HepG2 (cell line): Measurements from ENCODE around the gene COL26A1. TPM values are rescaled to one million over a fixed set of nuclear protein-coding genes. Genes with fewer than 3 reads are reported as not detected.

Experiments
- ATAC-seq: fragments of 200-7000 bp; cut with Tn5 transposase; 3 replicates; pipeline ENCODE4 v1.9.1; 2020; ENCODE audit warnings: mild to moderate bottlenecking, moderate library complexity
- BruUV-seq: library from RNA; stranded (reverse); fragments of 400-500 nt; replicated peaks from 2 replicates; lab custom pipeline; 2021; lab: Mats Ljungman, UMichigan
- CTCF ChIA-PET: fragments of 300-600 bp; formaldehyde crosslinking; extraction: SDS; loops from one replicate; lab custom pipeline; 2021; ENCODE audit warnings: low total read pairs, inconsistent platforms, low intra/inter-chr PET ratio; lab: Yijun Ruan, JAX
- POLR2A ChIA-PET: fragments of 350-600 bp; sonication (Branson Sonifier 250); formaldehyde crosslinking; loops from one replicate; lab custom pipeline; 2020; ENCODE audit warnings: antibody characterized with exemption, inconsistent platforms; lab: Yijun Ruan, JAX
- DNase-seq: peaks from one replicate; pipeline ENCODE4 v3.0.0-alpha.2; 2015; ENCODE audit warnings: low spot score
- FAIRE-seq: peaks from 3 replicates; lab custom pipeline; 2011; peaks lifted over from hg19 to GRCh38; lab: Jason Lieb, UNC
- H2AFZ ChIP-seq: one replicate; pipeline ENCODE4 v1.6.1; 2011; ENCODE audit warnings: low read length, inconsistent platforms
- H3K27ac ChIP-seq: fragments of 300-600 bp; 3 replicates; pipeline ENCODE4 v1.8.0; 2011; ENCODE audit warnings: mixed run types, mild to moderate bottlenecking, mixed read lengths, low read length, inconsistent platforms; ENCODE audit not compliant: insufficient read depth; ENCODE audit errors: extremely low read length
- H3K27me3 ChIP-seq, 2 experiments: fragments of 200-600 bp in 1 of 2; 2 replicates in 1 of 2; 3 replicates in 1 of 2; pipeline versions ENCODE4 v1.6.0 to v1.8.0; 2011; ENCODE audit warnings: low read length in 2 of 2, mild to moderate bottlenecking in 2 of 2, moderate library complexity in 2 of 2, inconsistent platforms in 1 of 2; ENCODE audit not compliant: insufficient read depth in 2 of 2, control insufficient read depth in 1 of 2
- H3K36me3 ChIP-seq, 2 experiments: fragments of 200-600 bp in 1 of 2; replicated peaks in 1 of 2; 2 replicates in 1 of 2; 3 replicates in 1 of 2; pipeline versions ENCODE4 v1.5.1 to v1.8.0; 2011; ENCODE audit warnings: low read length in 2 of 2, inconsistent platforms in 1 of 2; ENCODE audit not compliant: insufficient read depth in 2 of 2, control insufficient read depth in 1 of 2
- H3K4me1 ChIP-seq: 2 replicates; pipeline ENCODE4 v1.5.1; 2012; ENCODE audit warnings: low read length, inconsistent platforms; ENCODE audit not compliant: insufficient read depth
- H3K4me2 ChIP-seq: 2 replicates; pipeline ENCODE4 v1.6.0; 2011; ENCODE audit warnings: low read depth, low read length, inconsistent platforms
- H3K4me3 ChIP-seq, 3 experiments: fragments of 200-600 bp in 1 of 3; sonication (generic), shearing (Covaris generic) in 1 of 3; replicated peaks in 1 of 3; 2 replicates each; pipeline ENCODE4 v1.5.1; 2011 to 2016; ENCODE audit warnings: low read length in 3 of 3, inconsistent platforms in 2 of 3, low read depth in 2 of 3, mild to moderate bottlenecking in 2 of 3, control low read depth in 1 of 3, mixed read lengths in 1 of 3; ENCODE audit not compliant: insufficient read depth in 1 of 3
- H3K79me2 ChIP-seq: one replicate; pipeline ENCODE4 v1.6.1; 2011; ENCODE audit warnings: low read length, inconsistent platforms; ENCODE audit not compliant: insufficient read depth
- H3K9ac ChIP-seq: 2 replicates; pipeline ENCODE4 v1.6.0; 2011; ENCODE audit warnings: mild to moderate bottlenecking, low read depth, low read length, inconsistent platforms; ENCODE audit not compliant: insufficient read depth
- H3K9me3 ChIP-seq: 2 replicates; pipeline ENCODE4 v1.5.1; 2012; ENCODE audit warnings: mild to moderate bottlenecking, low read length
- H4K20me1 ChIP-seq: 2 replicates; pipeline ENCODE4 v1.6.0; 2011; ENCODE audit warnings: inconsistent platforms, mild to moderate bottlenecking, low read length, moderate library complexity; ENCODE audit not compliant: insufficient read depth
- ATAD3A ChIP-seq: sonication (generic); formaldehyde crosslinking; IDR thresholded peaks from 2 replicates; pipeline ENCODE4 v1.4.0; 2020; ENCODE audit warnings: missing genetic modification reagents
- ATF7 ChIP-seq, 2 experiments: fragments of 450-650 bp in 1 of 2; sonication (generic) in 1 of 2; formaldehyde crosslinking in 1 of 2; IDR thresholded peaks; 2 replicates each; pipeline versions ENCODE4 v1.4.0 to v1.6.1; 2016 to 2020; ENCODE audit warnings: antibody characterized with exemption in 1 of 2, mild to moderate bottlenecking in 1 of 2, missing genetic modification reagents in 1 of 2
- GABPA ChIP-seq, 2 experiments: IDR thresholded peaks; 2 replicates each; pipeline ENCODE4 v1.6.1; 2011 to 2016; ENCODE audit warnings: low read depth in 2 of 2, low read length in 1 of 2, missing biosample characterization in 1 of 2, missing genetic modification characterization in 1 of 2
- TERF1 ChIP-seq: sonication (generic); formaldehyde crosslinking; IDR thresholded peaks from 2 replicates; pipeline ENCODE4 v1.8.0; 2022; ENCODE audit warnings: mild to moderate bottlenecking, missing genetic modification reagents, moderate library complexity
- ZBED4 ChIP-seq: sonication (generic); formaldehyde crosslinking; IDR thresholded peaks from 2 replicates; pipeline ENCODE4 v1.4.0; 2020; ENCODE audit warnings: missing genetic modification reagents, borderline replicate concordance
- ZNF33B ChIP-seq: sonication (generic); formaldehyde crosslinking; IDR thresholded peaks from 2 replicates; pipeline ENCODE4 v1.5.1; 2020; ENCODE audit warnings: mild to moderate bottlenecking, missing genetic modification reagents
- ZNF720 ChIP-seq: sonication (generic); formaldehyde crosslinking; IDR thresholded peaks from 2 replicates; pipeline ENCODE4 v1.4.0; 2020; ENCODE audit warnings: missing genetic modification reagents
- ZNF788 ChIP-seq: sonication (generic); formaldehyde crosslinking; IDR thresholded peaks from 2 replicates; pipeline ENCODE4 v1.5.0; 2020; ENCODE audit warnings: mild to moderate bottlenecking, missing genetic modification reagents, borderline replicate concordance
- ZSCAN22 ChIP-seq: sonication (generic); formaldehyde crosslinking; IDR thresholded peaks from 2 replicates; pipeline ENCODE4 v1.4.0; 2020; ENCODE audit warnings: mild to moderate bottlenecking, missing genetic modification reagents
- WGBS: methylation state at CpG from one replicate; pipeline ENCODE4 v1.1.6; 2017; ENCODE audit warnings: low lambda C conversion rate; 5-methylcytosine and 5-hydroxymethylcytosine counted together
- in situ Hi-C: cut with HindIII; loops from 2 replicates; pipeline ENCODE4 v1.10.0; 2017; ENCODE audit warnings: low pct_unique_long_range_greater_than_20kb; ENCODE audit not compliant: extremely low pct_ligation_motif_present
- intact Hi-C: fragments of 100-400 bp; cut with micrococcal nuclease; formaldehyde crosslinking; loops from one replicate; pipeline ENCODE4 v1.10.0; 2022; ENCODE audit not compliant: unreplicated experiment
- polyA plus RNA-seq, 8 experiments: library from polyadenylated mRNA; depleted of rRNA in 3 of 8; stranded (reverse) in 7 of 8; unstranded in 1 of 8; fragments of >200 nt; fragmentation: Illumina TruSeq in 4 of 8; extraction: Trizol in 4 of 8; gene quantifications; 2 replicates each; pipeline versions ENCODE4 v1.2.1 to v1.2.3, GENCODE V29; 2011 to 2016; ENCODE audit warnings: low read depth in 4 of 8, missing spikeins in 1 of 8, mixed read lengths in 1 of 8; ENCODE audit not compliant: insufficient read depth in 1 of 8
- total RNA-seq, 5 experiments: library from RNA; depleted of rRNA; stranded (reverse); fragments of >200 nt; fragmentation: Illumina TruSeq; extraction: Trizol; gene quantifications; 2 replicates each; pipeline ENCODE4 v1.2.3, GENCODE V29; 2016; ENCODE audit warnings: low read depth in 1 of 5
- TF ChIP-seq, protein P1 (sequence below): sonication (generic); formaldehyde crosslinking; IDR thresholded peaks from 2 replicates; pipeline ENCODE4 v1.9.0; 2022; ENCODE audit warnings: low read depth, missing genetic modification reagents
- TF ChIP-seq, protein P2 (sequence below): sonication (generic); formaldehyde crosslinking; conservative IDR thresholded peaks from 2 replicates; pipeline ENCODE4 v1.8.0; 2022; ENCODE audit warnings: missing genetic modification reagents

The COL26A1 gene
- total and polyA plus RNA-seq, 2 of the 13 experiments (the other 11 are each of a cell fraction or from before 2014, with no cell fraction given) = 7.8 to 9.2 TPM

- Histone ChIP-seq H3K4me2 (no peak overlapping the region), H3K9me3 (no peaks in the 10 kb centered on the region), H3K27me3 (peaks cover 0 to 2% of the 10 kb centered on the region in 2 experiments; a peak in 2 of 5 replicates), H3K36me3 (no peaks in the 10 kb centered on the region), H3K4me1 (no peaks in the 10 kb centered on the region), H4K20me1 (no peaks in the 10 kb centered on the region), H3K4me3 (no peak overlapping the region), H3K79me2 (no peaks in the 10 kb centered on the region), H2AFZ (no peak overlapping the region), H3K9ac (no peak overlapping the region), H3K27ac (no peak overlapping the region)
- CTCF ChIA-PET = no interaction called here
- FAIRE-seq (no peak), ATAC-seq (no peak), DNase-seq (no peak)
- intact Hi-C loops = no loop called here
- POLR2A ChIA-PET = no interaction called here
- 37% methylated on average over 15 of the region's 15 CpGs for WGBS
- TF ChIP-seq, protein P1, sequence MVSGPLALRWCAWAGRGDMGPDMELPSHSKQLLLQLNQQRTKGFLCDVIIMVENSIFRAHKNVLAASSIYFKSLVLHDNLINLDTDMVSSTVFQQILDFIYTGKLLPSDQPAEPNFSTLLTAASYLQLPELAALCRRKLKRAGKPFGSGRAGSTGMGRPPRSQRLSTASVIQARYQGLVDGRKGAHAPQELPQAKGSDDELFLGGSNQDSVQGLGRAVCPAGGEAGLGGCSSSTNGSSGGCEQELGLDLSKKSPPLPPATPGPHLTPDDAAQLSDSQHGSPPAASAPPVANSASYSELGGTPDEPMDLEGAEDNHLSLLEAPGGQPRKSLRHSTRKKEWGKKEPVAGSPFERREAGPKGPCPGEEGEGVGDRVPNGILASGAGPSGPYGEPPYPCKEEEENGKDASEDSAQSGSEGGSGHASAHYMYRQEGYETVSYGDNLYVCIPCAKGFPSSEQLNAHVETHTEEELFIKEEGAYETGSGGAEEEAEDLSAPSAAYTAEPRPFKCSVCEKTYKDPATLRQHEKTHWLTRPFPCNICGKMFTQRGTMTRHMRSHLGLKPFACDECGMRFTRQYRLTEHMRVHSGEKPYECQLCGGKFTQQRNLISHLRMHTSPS (CRISPR knock-in tag) = no peak
- TF ChIP-seq ZNF720 (no peak), ZBED4 (CRISPR knock-in tag) (no peak), ZSCAN22 (CRISPR knock-in tag) (no peak), ZNF33B (CRISPR knock-in tag) (no peak), ZNF788 (CRISPR knock-in tag) (no peak), GABPA (IDR thresholded peaks at IDR 0.05; ENCODE audit: low read depth, low read length) (no peak), GABPA (CRISPR knock-in tag; IDR thresholded peaks at IDR 0.05; ENCODE audit: low read depth) (no peak), ATAD3A (no peak), TERF1 (CRISPR knock-in tag) (no peak), ATF7 (IDR thresholded peaks at IDR 0.05) (no peak), ATF7 (CRISPR knock-in tag; IDR thresholded peaks at IDR 0.05) (no peak)
- TF ChIP-seq, protein P2, sequence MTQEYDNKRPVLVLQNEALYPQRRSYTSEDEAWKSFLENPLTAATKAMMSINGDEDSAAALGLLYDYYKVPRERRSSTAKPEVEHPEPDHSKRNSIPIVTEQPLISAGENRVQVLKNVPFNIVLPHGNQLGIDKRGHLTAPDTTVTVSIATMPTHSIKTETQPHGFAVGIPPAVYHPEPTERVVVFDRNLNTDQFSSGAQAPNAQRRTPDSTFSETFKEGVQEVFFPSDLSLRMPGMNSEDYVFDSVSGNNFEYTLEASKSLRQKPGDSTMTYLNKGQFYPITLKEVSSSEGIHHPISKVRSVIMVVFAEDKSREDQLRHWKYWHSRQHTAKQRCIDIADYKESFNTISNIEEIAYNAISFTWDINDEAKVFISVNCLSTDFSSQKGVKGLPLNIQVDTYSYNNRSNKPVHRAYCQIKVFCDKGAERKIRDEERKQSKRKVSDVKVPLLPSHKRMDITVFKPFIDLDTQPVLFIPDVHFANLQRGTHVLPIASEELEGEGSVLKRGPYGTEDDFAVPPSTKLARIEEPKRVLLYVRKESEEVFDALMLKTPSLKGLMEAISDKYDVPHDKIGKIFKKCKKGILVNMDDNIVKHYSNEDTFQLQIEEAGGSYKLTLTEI (CRISPR knock-in tag) = no peak
- no TSS peak for BruUV-seq
- in situ Hi-C loops = no loop called here
Measured at GRCh38 chr7:101562531-101563197, 200.0 kb downstream of the COL26A1 start.
